Measurements from ENCODE around the gene MT1B.

The MT1B gene

GRCh38 chr16:56684926-56685590 is 33.4 kb downstream of the MT1B start:
- no peak for DNase-seq (ENCODE audit: low read depth in 2 of 2)

GRCh38 chr16:56686758-56687157 is 35.1 kb downstream of the MT1B start:
- no peak for DNase-seq (ENCODE audit: low read depth in 2 of 2)

GRCh38 chr16:56688762-56689161 is 37.1 kb downstream of the MT1B start:
- no peak for DNase-seq (ENCODE audit: low read depth in 2 of 2)

- DNase-seq (ENCODE audit: low read depth in 2 of 2): no peak
These were observed 37.5 kb downstream of the MT1B start for GRCh38 chr16:56689171-56689570.

- DNase-seq (ENCODE audit: low read depth in 2 of 2): no peak
These were observed 38.9 kb downstream of the MT1B start for GRCh38 chr16:56690420-56691122.

GRCh38 chr16:56691885-56692284 is 40.2 kb downstream of the MT1B start:
- DNase-seq (ENCODE audit: low read depth in 2 of 2): no peak

GRCh38 chr16:56695246-56695645 is 43.6 kb downstream of the MT1B start:
- no peak for DNase-seq (ENCODE audit: low read depth in 2 of 2)

GRCh38 chr16:56697456-56698155 is 45.9 kb downstream of the MT1B start:
- DNase-seq (ENCODE audit: low read depth in 2 of 2): no peak

GRCh38 chr16:56700195-56700594 is 48.5 kb downstream of the MT1B start:
- DNase-seq (ENCODE audit: low read depth in 2 of 2): no peak

- no peak for DNase-seq (ENCODE audit: low read depth in 2 of 2)
These were observed 48.9 kb downstream of the MT1B start for GRCh38 chr16:56700631-56701030.

- no peak for DNase-seq (ENCODE audit: low read depth in 2 of 2)
These were observed 49.8 kb downstream of the MT1B start for GRCh38 chr16:56701534-56701933.

Measured in stimulated activated CD4-positive, alpha-beta T cell treated with anti-CD3 and anti-CD28 coated beads, Interleukin-4, amount 100 ng/mL, for 48 hours (primary cell).